Right lobe of liver (tissue), 6 donors: ENCODE results near the gene NELFB. TPM values are rescaled to one million over a fixed set of nuclear protein-coding genes. Genes with fewer than 3 reads are reported as not detected.

Experiments
- ATAC-seq, 4 donors: fragments of 200-7000 bp; cut with Tn5 transposase; one replicate each; pipeline ENCODE4 v1.9.1; 2020; ENCODE audit warnings: mild to moderate bottlenecking in 4 of 4, moderate library complexity in 4 of 4
- DNase-seq, 3 donors: peaks; one replicate each; pipeline ENCODE4 v3.0.0-alpha.2; 2020
- H3K27ac ChIP-seq, 3 donors: fragments of 200-600 bp; one replicate each; pipeline ENCODE4 v1.8.0; 2022
- H3K27me3 ChIP-seq, 2 donors: fragments of 200-600 bp; one replicate each; pipeline ENCODE4 v1.8.0; 2022
- H3K36me3 ChIP-seq, 4 donors: fragments of 200-600 bp; sonication (generic) in 1 of 4; one replicate each; pipeline versions ENCODE4 v1.5.1 to v1.8.0; 2017 to 2022; ENCODE audit warnings: control low read depth in 1 of 4
- H3K4me1 ChIP-seq, 4 donors: fragments of 200-600 bp; sonication (generic) in 1 of 4; one replicate each; pipeline versions ENCODE4 v1.5.1 to v1.8.0; 2017 to 2022; ENCODE audit warnings: control low read depth in 1 of 4
- H3K4me3 ChIP-seq, 3 donors: fragments of 200-600 bp; one replicate each; pipeline ENCODE4 v1.8.0; 2022
- H3K9me3 ChIP-seq, 4 donors: fragments of 200-600 bp; sonication (generic) in 1 of 4; one replicate each; pipeline versions ENCODE4 v1.5.1 to v1.8.0; 2017 to 2022; ENCODE audit warnings: control low read depth in 1 of 4
- POLR2A ChIP-seq: fragments of 450-650 bp; IDR thresholded peaks from one replicate; pipeline ENCODE4 v1.6.1; 2017; ENCODE audit warnings: antibody characterized with exemption, mild to moderate bottlenecking
- WGBS: methylation state at CpG from one replicate; pipeline ENCODE4 v1.1.6; 2018; ENCODE audit warnings: low coverage, low lambda C conversion rate; ENCODE audit not compliant: insufficient coverage; ENCODE audit errors: missing lambda C conversion rate; 5-methylcytosine and 5-hydroxymethylcytosine counted together
- intact Hi-C, 2 donors: fragments of 100-400 bp; cut with DNase I; formaldehyde crosslinking; loops; one replicate each; pipeline versions ENCODE4 v1.11.2 to v1.14.1; 2022
- total RNA-seq, 6 experiments: library from RNA; depleted of rRNA in 2 of 6; stranded (reverse); fragments of >200 nt in 2 of 6; fragmentation: NEBNext Ultra II Directional in 3 of 6; extraction: Animal tissue kit (Norgen Biotek cat#: 25700) in 3 of 6; gene quantifications; one replicate each; pipeline versions ENCODE4 v1.1.0 to v1.2.4, GENCODE V29; 2016 to 2023
- TF ChIP-seq, protein P1 (sequence below), 4 donors: fragments of 200-600 bp in 3 of 4; fragments of 450-650 bp in 1 of 4; IDR thresholded peaks; one replicate each; pipeline versions ENCODE4 v1.5.1 to v1.8.0; 2016 to 2022; ENCODE audit warnings: antibody characterized with exemption in 4 of 4, mild to moderate bottlenecking in 2 of 4
- donor health status: DM: no; HTN: yes; CAD: no.
- donor health status: DM: no; HTN: no; CAD: no.
- donor health status: DM: no; HTN: no; CAD: no.
- donor health status: DM: no; HTN: yes; CAD: no.
- donor health status: DM: no; HTN: yes; CAD: no.

The NELFB gene
- total RNA-seq, 6 experiments from 2014 or later: 15.6 to 21.6 (median 20.1) TPM

DNA sequence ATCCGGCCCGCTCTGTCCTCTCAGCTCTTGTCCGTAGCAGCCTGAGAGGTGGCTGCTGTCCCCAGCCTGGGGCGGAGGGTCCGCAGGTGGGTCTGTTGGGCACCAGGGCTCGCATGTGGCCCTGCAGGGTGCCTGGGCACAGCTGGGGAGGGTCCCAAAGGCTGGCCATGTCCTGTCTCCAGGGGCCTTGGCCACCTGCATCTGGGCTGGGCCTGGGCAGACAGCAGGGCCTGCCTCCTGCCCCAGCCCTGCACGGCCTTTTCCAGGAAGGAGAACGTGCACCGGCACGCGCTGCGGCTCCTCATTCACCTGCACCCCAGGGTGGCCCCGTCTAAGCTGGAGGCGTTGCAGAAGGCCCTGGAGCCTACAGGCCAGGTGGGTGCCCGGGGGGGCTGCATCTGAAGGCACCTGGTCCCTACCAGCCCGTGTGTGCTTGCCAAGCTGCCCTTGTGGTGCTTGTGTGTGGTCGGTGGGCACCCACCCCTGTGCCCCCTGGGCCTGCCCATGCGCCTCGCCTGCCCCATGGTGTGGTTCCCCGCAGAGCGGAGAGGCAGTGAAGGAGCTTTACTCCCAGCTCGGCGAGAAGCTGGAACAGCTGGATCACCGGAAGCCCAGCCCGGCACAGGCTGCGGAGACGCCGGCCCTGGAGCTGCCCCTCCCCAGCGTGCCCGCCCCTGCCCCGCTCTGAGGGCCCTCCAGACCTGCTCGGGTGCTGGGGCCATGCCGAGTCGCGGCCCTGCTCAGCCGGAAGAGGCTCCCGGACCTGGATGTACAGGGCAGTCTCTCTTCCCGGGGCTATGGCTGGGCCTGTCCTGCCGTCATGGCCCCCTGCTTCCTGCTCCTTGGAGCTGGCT lies 17.3 kb downstream of the NELFB start:
- WGBS: no CpG with 5 or more reads among the region's 39 CpGs
- no peak overlapping the region for H3K4me3 ChIP-seq
- peaks cover 0 to 10% (median 0%) of the 10 kb centered on the region in 4 donors for H3K36me3 ChIP-seq
- no peak for TF ChIP-seq POLR2A
- TF ChIP-seq, protein P1, sequence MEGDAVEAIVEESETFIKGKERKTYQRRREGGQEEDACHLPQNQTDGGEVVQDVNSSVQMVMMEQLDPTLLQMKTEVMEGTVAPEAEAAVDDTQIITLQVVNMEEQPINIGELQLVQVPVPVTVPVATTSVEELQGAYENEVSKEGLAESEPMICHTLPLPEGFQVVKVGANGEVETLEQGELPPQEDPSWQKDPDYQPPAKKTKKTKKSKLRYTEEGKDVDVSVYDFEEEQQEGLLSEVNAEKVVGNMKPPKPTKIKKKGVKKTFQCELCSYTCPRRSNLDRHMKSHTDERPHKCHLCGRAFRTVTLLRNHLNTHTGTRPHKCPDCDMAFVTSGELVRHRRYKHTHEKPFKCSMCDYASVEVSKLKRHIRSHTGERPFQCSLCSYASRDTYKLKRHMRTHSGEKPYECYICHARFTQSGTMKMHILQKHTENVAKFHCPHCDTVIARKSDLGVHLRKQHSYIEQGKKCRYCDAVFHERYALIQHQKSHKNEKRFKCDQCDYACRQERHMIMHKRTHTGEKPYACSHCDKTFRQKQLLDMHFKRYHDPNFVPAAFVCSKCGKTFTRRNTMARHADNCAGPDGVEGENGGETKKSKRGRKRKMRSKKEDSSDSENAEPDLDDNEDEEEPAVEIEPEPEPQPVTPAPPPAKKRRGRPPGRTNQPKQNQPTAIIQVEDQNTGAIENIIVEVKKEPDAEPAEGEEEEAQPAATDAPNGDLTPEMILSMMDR (IDR thresholded peaks at IDR 0.05): no peak
- H3K4me1 ChIP-seq: peaks cover 0 to 28% (median 12%) of the 10 kb centered on the region in 4 donors
- ATAC-seq: no peak
- H3K27me3 ChIP-seq: no peaks in the 10 kb centered on the region
- intact Hi-C loops: no loop called here
- H3K9me3 ChIP-seq: no peaks in the 10 kb centered on the region
- DNase-seq: no peak
- no peak overlapping the region for H3K27ac ChIP-seq

DNA sequence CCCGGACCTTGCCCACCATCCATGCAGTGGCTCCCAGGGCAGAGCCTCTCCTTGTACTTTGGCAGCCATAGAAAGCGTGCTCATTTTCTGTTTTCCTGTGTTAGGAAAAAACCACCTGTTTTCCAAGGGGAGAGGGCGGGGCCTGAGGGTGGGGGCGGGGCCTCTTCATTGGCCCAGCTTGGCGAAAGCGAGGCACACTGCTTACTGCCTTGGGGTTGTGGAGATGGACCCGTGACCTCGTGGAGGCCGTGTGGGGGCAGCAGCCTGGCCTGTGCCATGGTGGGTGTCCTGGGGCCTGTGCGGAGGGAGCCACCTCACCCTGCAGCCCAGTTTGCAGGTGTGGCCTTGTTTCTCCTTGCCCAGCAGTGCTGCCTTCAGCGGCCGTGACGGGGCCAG lies 18.0 kb downstream of the NELFB start:
- ATAC-seq (no peak), DNase-seq (peak in 1 of 3 donors; percentile 50)
- no peak overlapping the region for H3K27ac ChIP-seq
- H3K4me1 ChIP-seq: peaks cover 0 to 23% (median 12%) of the 10 kb centered on the region in 4 donors
- no peak overlapping the region for H3K4me3 ChIP-seq
- no CpG with 5 or more reads among the region's 13 CpGs for WGBS
- H3K36me3 ChIP-seq: peaks cover 0 to 10% (median 0%) of the 10 kb centered on the region in 4 donors
- no peaks in the 10 kb centered on the region for H3K27me3 ChIP-seq
- TF ChIP-seq POLR2A: no peak
- TF ChIP-seq, protein P1 (IDR thresholded peaks at IDR 0.05): no peak
- intact Hi-C loops: no loop called here
- H3K9me3 ChIP-seq: no peaks in the 10 kb centered on the region

DNA sequence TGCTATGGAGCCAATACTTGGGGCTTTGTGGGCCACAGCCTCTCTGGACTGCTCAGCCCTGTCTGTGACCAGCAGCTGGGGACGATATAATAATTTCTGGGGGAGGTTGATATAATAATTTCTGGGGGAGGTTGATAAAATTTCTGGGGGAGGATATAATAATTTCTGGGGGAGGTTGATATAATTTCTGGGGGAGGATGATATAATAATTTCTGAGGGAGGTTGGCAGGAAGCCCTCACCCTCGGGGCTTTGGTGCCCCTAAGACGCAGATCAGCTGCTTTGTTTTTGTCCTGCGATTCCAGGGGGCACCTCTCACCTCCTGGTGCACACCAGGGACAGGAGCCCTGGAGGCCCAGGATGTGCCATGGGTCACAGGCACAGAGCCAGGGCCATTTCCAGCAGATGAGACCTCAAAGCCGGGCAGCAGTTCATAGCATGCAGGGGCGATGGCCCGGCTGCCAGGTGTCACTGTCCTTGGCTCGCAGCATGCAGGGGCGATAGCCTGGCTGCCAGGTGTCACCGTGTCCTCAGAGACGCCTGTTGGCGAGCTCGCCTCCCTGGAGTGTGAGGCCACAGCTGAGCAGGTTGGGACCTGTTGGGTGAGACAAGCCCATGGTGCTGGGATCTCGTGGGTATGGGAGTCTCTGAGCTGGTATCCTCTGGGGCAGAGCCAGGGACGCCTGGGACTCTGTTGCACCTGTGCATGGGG lies 18.6 kb downstream of the NELFB start:
- peak in 3 of 4 donors; percentile 2 to 30 (median 19) for ATAC-seq
- Histone ChIP-seq H3K27ac (no peak overlapping the region), H3K4me1 (peaks cover 0 to 16% (median 10%) of the 10 kb centered on the region in 4 donors), H3K4me3 (no peak overlapping the region), H3K9me3 (no peaks in the 10 kb centered on the region), H3K27me3 (no peaks in the 10 kb centered on the region), H3K36me3 (peaks cover 0 to 10% (median 0%) of the 10 kb centered on the region in 4 donors)
- intact Hi-C loops: no loop called here
- TF ChIP-seq, protein P1 (IDR thresholded peaks at IDR 0.05): no peak
- TF ChIP-seq POLR2A: no peak
- DNase-seq: peak; percentile 56 to 82 (median 64)
- 38% methylated on average over 3 of the region's 15 CpGs for whole genome bisulfite sequencing

DNA sequence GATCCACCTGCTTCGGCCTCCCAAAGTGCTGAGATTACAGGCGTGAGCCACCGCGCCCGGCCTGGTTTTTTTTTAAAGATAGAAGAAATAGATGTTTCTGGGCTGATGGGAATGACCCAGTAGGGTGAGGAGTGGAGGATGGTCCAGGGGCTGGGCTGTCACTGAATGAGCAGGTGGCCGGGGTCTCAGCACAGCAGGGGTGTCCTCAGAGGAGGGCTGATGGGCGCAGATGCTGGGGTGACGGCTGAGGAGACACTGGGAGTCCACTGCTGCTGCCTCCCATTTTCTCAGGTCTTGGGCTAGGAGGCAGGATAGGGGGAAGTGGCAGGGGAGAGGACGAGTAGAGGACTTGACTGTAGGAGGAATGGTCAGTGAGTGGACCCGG lies 20.1 kb downstream of the NELFB start:
- no peak overlapping the region for H3K4me3 ChIP-seq
- peaks cover 0 to 10% (median 0%) of the 10 kb centered on the region in 4 donors for H3K36me3 ChIP-seq
- no peak overlapping the region for H3K27ac ChIP-seq
- WGBS: 80% methylated on average over 8 of the region's 10 CpGs
- H3K9me3 ChIP-seq: no peaks in the 10 kb centered on the region
- ATAC-seq: no peak
- H3K4me1 ChIP-seq: peaks cover 0 to 5% (median 0%) of the 10 kb centered on the region in 4 donors
- peak in 1 of 3 donors; percentile 30 for DNase-seq
- intact Hi-C loops: no loop called here
- no peaks in the 10 kb centered on the region for H3K27me3 ChIP-seq
- TF ChIP-seq, protein P1 (IDR thresholded peaks at IDR 0.05): no peak
- TF ChIP-seq POLR2A: no peak
